ENCODE data around the gene KMT2B. TPM values are rescaled to one million over a fixed set of nuclear protein-coding genes. Genes with fewer than 3 reads are reported as not detected.

KMT2B gene
- total and polyA plus RNA-seq, 2 of the 8 experiments (the other 6 are each of a cell fraction or from before 2014, with no cell fraction given): 26.7 to 38.6 TPM

DNA sequence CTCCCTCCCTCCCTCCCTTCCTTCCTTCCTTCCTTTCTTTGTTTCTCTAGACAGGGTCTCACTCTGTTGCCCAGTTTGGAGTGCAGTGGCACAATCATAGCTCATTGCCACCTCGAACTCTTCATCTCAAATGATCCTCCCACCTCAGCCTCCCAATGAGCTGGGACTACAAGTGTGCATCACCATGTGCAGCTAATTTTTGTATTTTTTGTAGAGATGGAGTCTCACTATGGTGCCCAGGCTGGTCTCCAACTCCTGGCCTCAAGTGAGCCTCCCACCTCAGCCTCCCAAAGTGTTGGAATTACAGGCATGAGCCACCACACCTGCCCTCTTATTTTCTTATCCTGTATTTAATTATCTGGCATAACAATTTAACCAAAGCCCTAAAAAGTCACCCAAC, 47.1 kb upstream of the KMT2B start:
- Histone ChIP-seq H3K4me2 (ENCODE audit: insufficient read depth in 1 of 2, low read depth in 2 of 2, low read length in 2 of 2) (no peak overlapping the region), H2BK120ac (replicated peaks; ENCODE audit: low read depth, low read length) (no peak overlapping the region), H4K8ac (ENCODE audit: extremely low read depth, insufficient read depth, low read length) (no peak overlapping the region), H3K23ac (ENCODE audit: insufficient read length) (no peak overlapping the region), H3K79me2 (ENCODE audit: control insufficient read depth in 1 of 2, insufficient read depth in 2 of 2, low read length in 2 of 2) (no peaks in the 10 kb centered on the region), H2BK15ac (ENCODE audit: low read length) (no peak overlapping the region), H3K56ac (replicated peaks; ENCODE audit: insufficient read length, low read depth, low read length) (no peak overlapping the region), H4K91ac (replicated peaks; ENCODE audit: insufficient read length, low read length) (no peak overlapping the region), H3K14ac (ENCODE audit: insufficient read length) (no peak overlapping the region), H3K9me3 (ENCODE audit: insufficient read depth in 2 of 2, low read depth in 1 of 2, low read length in 1 of 2) (no peaks in the 10 kb centered on the region), H2AK5ac (ENCODE audit: low read depth, low read length) (no peak overlapping the region), H3K23me2 (ENCODE audit: low read depth, low read length) (no peaks in the 10 kb centered on the region; the same call in 1 of the 2 replicates), H3K4me1 (replicated peaks in 1 of 4; ENCODE audit: control insufficient read depth in 3 of 4, insufficient read depth in 4 of 4, low read length in 3 of 4) (peaks cover 0 to 3% (median 0%) of the 10 kb centered on the region in 4 experiments; a peak in 2 of 7 replicates), H2AFZ (ENCODE audit: low read length) (no peak overlapping the region), H2BK12ac (ENCODE audit: low read depth, low read length) (no peak overlapping the region), H3K4ac (replicated peaks; ENCODE audit: insufficient read length, low read depth, low read length) (no peak overlapping the region), H3K79me1 (ENCODE audit: low read depth, low read length) (no peaks in the 10 kb centered on the region), H2BK5ac (ENCODE audit: low read depth, low read length) (no peak overlapping the region), H3K36me3 (ENCODE audit: control insufficient read depth in 2 of 4, insufficient read depth in 4 of 4, low read length in 3 of 4) (no peaks in the 10 kb centered on the region), H4K5ac (ENCODE audit: insufficient read length, low read depth, low read length) (no peak overlapping the region), H3K27me3 (replicated peaks in 1 of 4; ENCODE audit: control insufficient read depth in 3 of 4, extremely low read depth in 1 of 4, insufficient read depth in 3 of 4, low read length in 3 of 4) (peaks cover 0 to 4% (median 1%) of the 10 kb centered on the region in 4 experiments; a peak in 1 of 7 replicates), H4K20me1 (replicated peaks in 1 of 2; ENCODE audit: control insufficient read depth in 1 of 2, insufficient read depth in 2 of 2, low read length in 2 of 2) (no peaks in the 10 kb centered on the region), H3K9ac (replicated peaks in 1 of 4; ENCODE audit: extremely low read depth in 1 of 4, low read depth in 3 of 4, low read length in 3 of 4) (no peak overlapping the region), H3K4me3 (ENCODE audit: extremely low read depth in 1 of 4, insufficient read depth in 2 of 4, low read depth in 3 of 4, low read length in 4 of 4) (no peak overlapping the region), H3K18ac (ENCODE audit: extremely low read depth, low read length) (no peak overlapping the region), H2BK20ac (ENCODE audit: low read length) (no peak overlapping the region), H3K27ac (ENCODE audit: low read depth, low read length) (no peak overlapping the region)
- ChIA-PET CTCF (ENCODE audit: partially characterized antibody) (interaction anchor here (1.1 kb wide), 1 partner anchor 58 kb away, joined by 4 read pairs; the partner anchor contains the start of gene HAUS5), POLR2A (ENCODE audit: partially characterized antibody) (interaction anchor here (1.8 kb wide), 1 partner anchor 11 kb away, joined by 7 read pairs; no protein-coding TSS in a partner anchor)
- TF ChIP-seq RAD21 (IDR thresholded peaks at IDR 0.05 in 1 of 2, conservative IDR thresholded peaks at IDR 0.05 in 1 of 2; ENCODE audit: low read depth in 2 of 2, low read length in 2 of 2) (no peak), JUN (IDR thresholded peaks at IDR 0.05; ENCODE audit: low read depth, low read length) (no peak), RBBP5 (IDR thresholded peaks at IDR 0.05; ENCODE audit: borderline replicate concordance, low read depth, low read length) (no peak), CHD2 (IDR thresholded peaks at IDR 0.05; ENCODE audit: low read length) (no peak), HDAC6 (IDR thresholded peaks at IDR 0.05; ENCODE audit: low read depth, low read length) (no peak), SUZ12 (IDR thresholded peaks at IDR 0.05; ENCODE audit: low read length) (no peak), BACH1 (IDR thresholded peaks at IDR 0.05; ENCODE audit: low read length) (no peak), NANOG (IDR thresholded peaks at IDR 0.05; ENCODE audit: insufficient read depth, low read depth, low read length, poor library complexity, severe bottlenecking) (no peak), CEBPB (IDR thresholded peaks at IDR 0.05; ENCODE audit: low read depth, low read length) (no peak), BCL11A (IDR thresholded peaks at IDR 0.05; ENCODE audit: low read depth in 2 of 2, low read length in 2 of 2) (no peak), TAF1 (IDR thresholded peaks at IDR 0.05; ENCODE audit: low read depth, low read length) (no peak), ASH2L (IDR thresholded peaks at IDR 0.05; ENCODE audit: low read length) (no peak), JUND (IDR thresholded peaks at IDR 0.05; ENCODE audit: low read length) (no peak)
- FAIRE-seq: no peak
- no CpG with 5 or more reads among the region's 1 CpG for WGBS, 2 experiments (ENCODE audit: extremely low coverage in 1 of 2, insufficient coverage in 1 of 2, insufficient read length in 1 of 2, insufficient replicate concordance in 2 of 2, low coverage in 1 of 2, low lambda C conversion rate in 2 of 2, missing lambda C conversion rate in 1 of 2)
- DNase-seq (ENCODE audit: low read depth in 1 of 2, low spot score in 2 of 2): no peak

All from H1 (cell line).